HL-60 (cell line): ENCODE measurements around the gene A1CF.

Source experiments
- DNase-seq, 2 experiments: peaks; one replicate each; pipeline ENCODE4 v3.0.0-alpha.2; 2010 to 2020; ENCODE audit warnings: low read depth in 1 of 2, low spot score in 1 of 2
- H3K27ac ChIP-seq: fragments of 250-450 bp; sonication (Bioruptor Pico); replicated peaks from 2 replicates; pipeline ENCODE4 v1.5.1; 2020; ENCODE audit warnings: mild to moderate bottlenecking, moderate library complexity
- H3K27me3 ChIP-seq: fragments of 250-450 bp; sonication (Bioruptor Pico); 2 replicates; pipeline ENCODE4 v1.5.1; 2021; ENCODE audit warnings: mild to moderate bottlenecking, moderate library complexity; ENCODE audit not compliant: insufficient read depth, poor library complexity, severe bottlenecking
- H3K4me3 ChIP-seq: replicated peaks from 2 replicates; pipeline ENCODE4 v1.5.1; 2011; ENCODE audit warnings: mild to moderate bottlenecking, control low read depth, low read length; ENCODE audit not compliant: insufficient read depth
- CTCF ChIP-seq: IDR thresholded peaks from one replicate; pipeline ENCODE4 v1.5.1; 2011; ENCODE audit warnings: low read length, control low read depth, inconsistent platforms; ENCODE audit not compliant: insufficient read depth
- GABPA ChIP-seq: IDR thresholded peaks from 2 replicates; pipeline ENCODE4 v1.6.1; 2012; ENCODE audit warnings: low read depth
- POLR2AphosphoS5 ChIP-seq: IDR thresholded peaks from 2 replicates; pipeline ENCODE4 v1.6.1; 2012; ENCODE audit warnings: low read depth
- SPI1 ChIP-seq: IDR thresholded peaks from 2 replicates; pipeline ENCODE4 v1.6.1; 2012; ENCODE audit warnings: low read depth, mild to moderate bottlenecking, borderline replicate concordance
- long read RNA-seq: library from polyadenylated mRNA; unstranded; transcript quantifications from one replicate; pipeline ENCODE4 v2.0.0, GENCODE V29; 2020
- TF ChIP-seq, protein P1 (sequence below): IDR thresholded peaks from 2 replicates; pipeline ENCODE4 v1.6.1; 2012; ENCODE audit warnings: low read depth; ENCODE audit not compliant: insufficient replicate concordance

Gene A1CF
- long read RNA-seq = 0 reads

- Histone ChIP-seq H3K27me3 (no peaks in the 10 kb centered on the region), H3K27ac (no peak within 1 kb of the TSS), H3K4me3 (no peak within 1 kb of the TSS)
- no peak for DNase-seq
- TF ChIP-seq SPI1 = no peak
- no peak for TF ChIP-seq POLR2AphosphoS5
- TF ChIP-seq CTCF = no peak
- TF ChIP-seq, protein P1, sequence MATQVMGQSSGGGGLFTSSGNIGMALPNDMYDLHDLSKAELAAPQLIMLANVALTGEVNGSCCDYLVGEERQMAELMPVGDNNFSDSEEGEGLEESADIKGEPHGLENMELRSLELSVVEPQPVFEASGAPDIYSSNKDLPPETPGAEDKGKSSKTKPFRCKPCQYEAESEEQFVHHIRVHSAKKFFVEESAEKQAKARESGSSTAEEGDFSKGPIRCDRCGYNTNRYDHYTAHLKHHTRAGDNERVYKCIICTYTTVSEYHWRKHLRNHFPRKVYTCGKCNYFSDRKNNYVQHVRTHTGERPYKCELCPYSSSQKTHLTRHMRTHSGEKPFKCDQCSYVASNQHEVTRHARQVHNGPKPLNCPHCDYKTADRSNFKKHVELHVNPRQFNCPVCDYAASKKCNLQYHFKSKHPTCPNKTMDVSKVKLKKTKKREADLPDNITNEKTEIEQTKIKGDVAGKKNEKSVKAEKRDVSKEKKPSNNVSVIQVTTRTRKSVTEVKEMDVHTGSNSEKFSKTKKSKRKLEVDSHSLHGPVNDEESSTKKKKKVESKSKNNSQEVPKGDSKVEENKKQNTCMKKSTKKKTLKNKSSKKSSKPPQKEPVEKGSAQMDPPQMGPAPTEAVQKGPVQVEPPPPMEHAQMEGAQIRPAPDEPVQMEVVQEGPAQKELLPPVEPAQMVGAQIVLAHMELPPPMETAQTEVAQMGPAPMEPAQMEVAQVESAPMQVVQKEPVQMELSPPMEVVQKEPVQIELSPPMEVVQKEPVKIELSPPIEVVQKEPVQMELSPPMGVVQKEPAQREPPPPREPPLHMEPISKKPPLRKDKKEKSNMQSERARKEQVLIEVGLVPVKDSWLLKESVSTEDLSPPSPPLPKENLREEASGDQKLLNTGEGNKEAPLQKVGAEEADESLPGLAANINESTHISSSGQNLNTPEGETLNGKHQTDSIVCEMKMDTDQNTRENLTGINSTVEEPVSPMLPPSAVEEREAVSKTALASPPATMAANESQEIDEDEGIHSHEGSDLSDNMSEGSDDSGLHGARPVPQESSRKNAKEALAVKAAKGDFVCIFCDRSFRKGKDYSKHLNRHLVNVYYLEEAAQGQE = no peak
- no peak for TF ChIP-seq GABPA
These were observed at the start of gene A1CF for GRCh38 chr10:50885097-50885859. Gene A1CF (minus strand): TSS chr10:50885627. CDS start chr10:50859940, 25,687 bp downstream.

- TF ChIP-seq, protein P1 = no peak
- TF ChIP-seq POLR2AphosphoS5 = no peak
- no peak for TF ChIP-seq SPI1
- Histone ChIP-seq H3K27ac (no peak overlapping the region), H3K4me3 (no peak overlapping the region), H3K27me3 (no peaks in the 10 kb centered on the region)
- DNase-seq = no peak
These were observed 46.6 kb upstream of the A1CF start for GRCh38 chr10:50931948-50932431.

DNA sequence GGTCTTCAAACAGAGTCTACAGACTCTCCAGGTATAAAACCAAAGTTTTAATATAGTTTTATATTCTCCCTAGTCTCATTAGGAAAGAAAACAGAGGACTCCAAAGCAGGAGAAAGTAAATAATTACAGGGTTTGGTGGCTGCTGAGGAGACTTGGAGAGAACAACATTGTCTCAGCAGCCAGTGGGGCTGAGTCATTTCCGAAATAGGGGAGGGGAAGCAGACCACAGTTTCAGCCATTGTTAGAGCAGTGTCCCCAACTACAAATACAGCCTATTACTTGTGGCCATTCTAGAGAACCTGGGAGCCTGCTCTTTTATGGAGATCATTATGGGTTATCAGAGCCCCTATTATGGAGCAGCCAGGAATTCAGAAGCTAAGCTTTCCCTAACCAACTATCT lies 44.2 kb upstream of the A1CF start:
- DNase-seq = no peak
- H3K4me3 ChIP-seq = no peak overlapping the region
- no peak for TF ChIP-seq GABPA
- no peak for TF ChIP-seq SPI1
- TF ChIP-seq POLR2AphosphoS5 = no peak
- TF ChIP-seq, protein P1 = no peak
- no peak overlapping the region for H3K27ac ChIP-seq
- no peaks in the 10 kb centered on the region for H3K27me3 ChIP-seq

GRCh38 chr10:50928190-50928552 lies 42.7 kb upstream of the A1CF start:
- H3K27me3 ChIP-seq = no peaks in the 10 kb centered on the region
- H3K4me3 ChIP-seq = no peak overlapping the region
- no peak for DNase-seq
- no peak overlapping the region for H3K27ac ChIP-seq
- TF ChIP-seq, protein P1 = no peak
- TF ChIP-seq CTCF (no peak), SPI1 (no peak)
